H9 (cell line): ENCODE measurements around the gene SLC44A3. TPM values are rescaled to one million over a fixed set of nuclear protein-coding genes. Genes with fewer than 3 reads are reported as not detected.

Experiments used
- DNase-seq: peaks from one replicate; pipeline ENCODE4 v3.0.0-alpha.2; 2017
- H2AFZ ChIP-seq: one replicate; pipeline ENCODE4 v1.6.1; 2013; ENCODE audit warnings: mild to moderate bottlenecking, low read length, control low read depth, moderate library complexity
- H2AK5ac ChIP-seq: 2 replicates; pipeline ENCODE4 v1.6.1; 2013; ENCODE audit warnings: low read length, control low read depth, mixed read lengths; ENCODE audit not compliant: insufficient read length
- H2BK120ac ChIP-seq: one replicate; pipeline ENCODE4 v1.6.1; 2013; ENCODE audit warnings: low read depth, mild to moderate bottlenecking, low read length, control low read depth, inconsistent platforms; ENCODE audit not compliant: poor library complexity, severe bottlenecking
- H2BK12ac ChIP-seq: 2 replicates; pipeline ENCODE4 v1.6.1; 2013; ENCODE audit warnings: low read length, control low read depth, mixed read lengths, low read depth; ENCODE audit not compliant: insufficient read length
- H2BK15ac ChIP-seq: 2 replicates; pipeline ENCODE4 v1.6.1; 2013; ENCODE audit warnings: low read depth, low read length, control low read depth
- H2BK20ac ChIP-seq: one replicate; pipeline ENCODE4 v1.6.1; 2013; ENCODE audit warnings: low read depth, mild to moderate bottlenecking, low read length, control low read depth, inconsistent platforms; ENCODE audit not compliant: poor library complexity, severe bottlenecking
- H2BK5ac ChIP-seq: 2 replicates; pipeline ENCODE4 v1.6.1; 2013; ENCODE audit warnings: low read length, control low read depth, mixed read lengths; ENCODE audit not compliant: insufficient read length
- H3K14ac ChIP-seq: 2 replicates; pipeline ENCODE4 v1.6.1; 2013; ENCODE audit warnings: low read length, control low read depth; ENCODE audit not compliant: insufficient read depth
- H3K18ac ChIP-seq: 2 replicates; pipeline ENCODE4 v1.6.1; 2013; ENCODE audit warnings: low read depth, mild to moderate bottlenecking, mixed read lengths, low read length, control low read depth; ENCODE audit not compliant: insufficient read length
- H3K23ac ChIP-seq: 2 replicates; pipeline ENCODE4 v1.6.1; 2013; ENCODE audit warnings: low read length, control low read depth, mixed read lengths, low read depth; ENCODE audit not compliant: insufficient read length
- H3K23me2 ChIP-seq: 2 replicates; pipeline ENCODE4 v1.6.1; 2013; ENCODE audit warnings: low read depth, mild to moderate bottlenecking, mixed read lengths, low read length, control low read depth; ENCODE audit not compliant: insufficient read length, poor library complexity, severe bottlenecking
- H3K27ac ChIP-seq: 2 replicates; pipeline ENCODE4 v1.5.1; 2013; ENCODE audit warnings: low read length, control low read depth, mixed read lengths, low read depth; ENCODE audit not compliant: insufficient read length
- H3K27me3 ChIP-seq: 2 replicates; pipeline ENCODE4 v1.6.1; 2013; ENCODE audit warnings: low read length, control low read depth, inconsistent platforms; ENCODE audit not compliant: insufficient read depth
- H3K4ac ChIP-seq: 2 replicates; pipeline ENCODE4 v1.6.1; 2013; ENCODE audit warnings: low read depth, mild to moderate bottlenecking, control low read depth, inconsistent platforms, low read length, moderate library complexity
- H3K4me1 ChIP-seq: 2 replicates; pipeline ENCODE4 v1.6.1; 2013; ENCODE audit warnings: low read length, control low read depth, inconsistent platforms; ENCODE audit not compliant: insufficient read depth
- H3K4me2 ChIP-seq: 2 replicates; pipeline ENCODE4 v1.6.1; 2013; ENCODE audit warnings: low read length, control low read depth, mixed read lengths; ENCODE audit not compliant: insufficient read length, insufficient read depth
- H3K56ac ChIP-seq: 2 replicates; pipeline ENCODE4 v1.6.1; 2013; ENCODE audit warnings: low read depth, mild to moderate bottlenecking, mixed read lengths, low read length, control low read depth; ENCODE audit not compliant: insufficient read length
- H3K79me1 ChIP-seq: 2 replicates; pipeline ENCODE4 v1.6.1; 2013; ENCODE audit warnings: low read depth, mild to moderate bottlenecking, moderate library complexity, low read length, control low read depth, inconsistent platforms; ENCODE audit not compliant: insufficient read depth, poor library complexity, severe bottlenecking
- H3K79me2 ChIP-seq: 2 replicates; pipeline ENCODE4 v1.6.1; 2013; ENCODE audit warnings: low read length, control low read depth, inconsistent platforms; ENCODE audit not compliant: insufficient read depth
- H3K9ac ChIP-seq: 2 replicates; pipeline ENCODE4 v1.6.1; 2013; ENCODE audit warnings: low read length, control low read depth, mixed read lengths; ENCODE audit not compliant: insufficient read length; ENCODE audit errors: extremely low read depth
- H3K9me3 ChIP-seq: one replicate; pipeline ENCODE4 v1.6.1; 2013; ENCODE audit warnings: low read depth, low read length, inconsistent platforms; ENCODE audit not compliant: control insufficient read depth
- H3T11ph ChIP-seq: one replicate; pipeline ENCODE4 v1.6.1; 2013; ENCODE audit warnings: mild to moderate bottlenecking, low read length, control low read depth, inconsistent platforms
- H4K20me1 ChIP-seq: one replicate; pipeline ENCODE4 v1.6.1; 2013; ENCODE audit not compliant: control insufficient read depth, insufficient read length, insufficient read depth
- H4K5ac ChIP-seq: 2 replicates; pipeline ENCODE4 v1.6.1; 2013; ENCODE audit warnings: low read depth, mild to moderate bottlenecking, mixed read lengths, low read length, control low read depth; ENCODE audit not compliant: insufficient read length
- H4K8ac ChIP-seq: replicated peaks from 2 replicates; pipeline ENCODE4 v1.6.1; 2013; ENCODE audit warnings: low read length, control low read depth, mixed read lengths, low read depth; ENCODE audit not compliant: insufficient read length
- H4K91ac ChIP-seq: 2 replicates; pipeline ENCODE4 v1.6.1; 2013; ENCODE audit warnings: low read depth, mild to moderate bottlenecking, moderate library complexity, mixed read lengths, low read length, control low read depth; ENCODE audit not compliant: insufficient read length
- H3K27ac Mint-ChIP-seq, 3 experiments: 2 replicates in 2 of 3; 3 replicates in 1 of 3; pipeline ENCODE4 v1.8.0; 2020 to 2021; ENCODE audit warnings: mixed read lengths in 3 of 3, mild to moderate bottlenecking in 1 of 3, moderate library complexity in 1 of 3
- H3K27me3 Mint-ChIP-seq: 2 replicates; pipeline ENCODE4 v1.8.0; 2021; ENCODE audit warnings: low read depth, mild to moderate bottlenecking, moderate library complexity, mixed read lengths
- H3K36me3 Mint-ChIP-seq, 3 experiments: 2 replicates in 2 of 3; 3 replicates in 1 of 3; pipeline ENCODE4 v1.8.0; 2020 to 2021; ENCODE audit warnings: low read depth in 3 of 3, mixed read lengths in 3 of 3; ENCODE audit not compliant: insufficient read depth in 1 of 3
- H3K4me1 Mint-ChIP-seq, 2 experiments: 2 replicates each; pipeline ENCODE4 v1.8.0; 2020; ENCODE audit warnings: mixed read lengths in 2 of 2
- H3K4me3 Mint-ChIP-seq, 2 experiments: 2 replicates in 1 of 2; 3 replicates in 1 of 2; pipeline ENCODE4 v1.8.0; 2020 to 2021; ENCODE audit warnings: mild to moderate bottlenecking in 2 of 2, mixed read lengths in 2 of 2, moderate library complexity in 1 of 2
- H3K9me3 Mint-ChIP-seq, 2 experiments: 2 replicates in 1 of 2; 3 replicates in 1 of 2; pipeline ENCODE4 v1.8.0; 2020; ENCODE audit warnings: mild to moderate bottlenecking in 2 of 2, mixed read lengths in 2 of 2, moderate library complexity in 1 of 2
- CTCF ChIP-seq: fragments of 200-600 bp; sonication (generic); conservative IDR thresholded peaks from 3 replicates; pipeline ENCODE4 v1.8.0; 2021; ENCODE audit warnings: antibody characterized with exemption, mild to moderate bottlenecking
- WGBS: extraction: QIAGEN DNeasy Blood & Tissue Kit; methylation state at CpG from one replicate; pipeline ENCODE4 v1.1.7; 2013; ENCODE audit warnings: missing lambda C conversion rate, low lambda C conversion rate, mixed read lengths; ENCODE audit not compliant: insufficient read length; ENCODE audit errors: extremely low coverage; 5-methylcytosine and 5-hydroxymethylcytosine counted together
- total RNA-seq: library from RNA; stranded (reverse); gene quantifications from 2 replicates; pipeline ENCODE4 v1.2.1, GENCODE V29; 2021

The SLC44A3 gene
- total RNA-seq, 1 experiment from 2014 or later = 5.5 TPM

GRCh38 chr1:94831641-94832040 lies 11.5 kb downstream of the SLC44A3 start:
- Histone ChIP-seq H3K27me3 (no peaks in the 10 kb centered on the region), H2AK5ac (no peak overlapping the region), H3K4me1 (no peaks in the 10 kb centered on the region), H4K20me1 (no peaks in the 10 kb centered on the region), H3K9ac (no peak overlapping the region), H3K23ac (no peak overlapping the region), H2BK120ac (no peak overlapping the region), H3K9me3 (no peaks in the 10 kb centered on the region), H2AFZ (no peak overlapping the region), H2BK12ac (no peak overlapping the region), H3K79me1 (no peaks in the 10 kb centered on the region), H3K23me2 (no peaks in the 10 kb centered on the region), H3K4me2 (no peak overlapping the region), H3K18ac (no peak overlapping the region), H3K27ac (no peak overlapping the region), H3K14ac (no peak overlapping the region), H3T11ph (no peak overlapping the region), H2BK5ac (no peak overlapping the region), H2BK20ac (no peak overlapping the region), H2BK15ac (no peak overlapping the region), H3K79me2 (no peaks in the 10 kb centered on the region), H3K4ac (no peak overlapping the region), H4K91ac (no peak overlapping the region), H3K56ac (no peak overlapping the region), H4K8ac (no peak overlapping the region), H4K5ac (no peak overlapping the region)
- peaks cover 0 to 19% (median 6%) of the 10 kb centered on the region in 3 experiments; a peak in 6 of 7 replicates for H3K36me3 Mint-ChIP-seq
- TF ChIP-seq CTCF = no peak
- no CpG with 5 or more reads among the region's 6 CpGs for WGBS
- no peaks in the 10 kb centered on the region for H3K9me3 Mint-ChIP-seq
- peak overlapping the region in 1 of 2 experiments; percentile 21; a peak in 1 of 5 replicates for H3K4me3 Mint-ChIP-seq
- H3K27ac Mint-ChIP-seq = no peak overlapping the region
- H3K27me3 Mint-ChIP-seq = no peaks in the 10 kb centered on the region
- peaks cover 0 to 5% of the 10 kb centered on the region in 2 experiments; a peak in 1 of 4 replicates for H3K4me1 Mint-ChIP-seq
- DNase-seq = no peak
